OCI-LY7 (cell line): Measurements from ENCODE around the gene ZNF280D. TPM values are rescaled to one million over a fixed set of nuclear protein-coding genes. Genes with fewer than 3 reads are reported as not detected.

Source experiments
- BruUV-seq: library from RNA; stranded (reverse); fragments of 400-500 nt; replicated peaks from 2 replicates; lab custom pipeline; 2021; lab: Mats Ljungman, UMichigan
- CTCF ChIA-PET: fragments of 300-600 bp; sonication (Branson Sonifier 250); formaldehyde crosslinking; loops from one replicate; lab custom pipeline; 2022; ENCODE audit warnings: antibody characterized with exemption; ENCODE audit not compliant: unreplicated experiment; lab: Charles Lee
- POLR2A ChIA-PET: fragments of 300-600 bp; sonication (Branson Sonifier 250); formaldehyde crosslinking; loops from one replicate; lab custom pipeline; 2022; ENCODE audit warnings: antibody characterized with exemption; lab: Charles Lee
- DNase-seq: peaks from one replicate; pipeline ENCODE4 v3.0.0-alpha.2; 2015; ENCODE audit warnings: low spot score
- H2AFZ ChIP-seq: fragments of 200-600 bp; sonication (generic), shearing (Covaris generic); 2 replicates; pipeline ENCODE4 v1.6.1; 2014; ENCODE audit warnings: mild to moderate bottlenecking, antibody characterized with exemption, low read length, moderate library complexity
- H3K27ac ChIP-seq: fragments of 200-600 bp; sonication (generic); 2 replicates; pipeline ENCODE4 v1.5.1; 2014; ENCODE audit warnings: mixed run types, low read depth, mild to moderate bottlenecking, moderate library complexity, low read length, inconsistent platforms; ENCODE audit not compliant: poor library complexity, severe bottlenecking
- H3K36me3 ChIP-seq: fragments of 200-600 bp; sonication (generic); 2 replicates; pipeline ENCODE4 v1.6.1; 2014; ENCODE audit warnings: mild to moderate bottlenecking, antibody characterized with exemption, low read length, moderate library complexity, mixed read lengths; ENCODE audit not compliant: insufficient read depth
- H3K4me1 ChIP-seq: fragments of 200-600 bp; sonication (generic); 2 replicates; pipeline ENCODE4 v1.5.1; 2014; ENCODE audit warnings: mild to moderate bottlenecking, low read length; ENCODE audit not compliant: insufficient read depth, poor library complexity, severe bottlenecking
- H3K4me2 ChIP-seq: fragments of 200-600 bp; sonication (generic); 2 replicates; pipeline ENCODE4 v1.6.1; 2014; ENCODE audit warnings: mild to moderate bottlenecking, low read length
- H3K4me3 ChIP-seq: fragments of 200-600 bp; sonication (generic); 2 replicates; pipeline ENCODE4 v1.5.1; 2014; ENCODE audit warnings: mild to moderate bottlenecking, low read depth, low read length; ENCODE audit not compliant: poor library complexity, severe bottlenecking
- H3K79me2 ChIP-seq: fragments of 200-600 bp; sonication (generic); 2 replicates; pipeline ENCODE4 v1.6.1; 2016; ENCODE audit warnings: low read depth, mild to moderate bottlenecking, low read length, moderate library complexity, mixed read lengths; ENCODE audit not compliant: insufficient read depth
- H3K9me2 ChIP-seq: fragments of 200-600 bp; sonication (generic); 2 replicates; pipeline ENCODE4 v1.6.1; 2016; ENCODE audit warnings: mild to moderate bottlenecking, low read length, mixed read lengths; ENCODE audit not compliant: insufficient read depth
- H3K9me3 ChIP-seq: fragments of 200-600 bp; sonication (generic); 2 replicates; pipeline ENCODE4 v1.6.1; 2014; ENCODE audit warnings: mild to moderate bottlenecking, mixed run types, low read length, mixed read lengths
- H4K20me1 ChIP-seq: fragments of 200-600 bp; sonication (generic); 2 replicates; pipeline ENCODE4 v1.6.1; 2014; ENCODE audit warnings: mild to moderate bottlenecking, antibody characterized with exemption, low read length, moderate library complexity, mixed read lengths; ENCODE audit not compliant: insufficient read depth
- EZH2phosphoT487 ChIP-seq: fragments of 200-600 bp; sonication (generic); IDR thresholded peaks from 2 replicates; pipeline ENCODE4 v1.6.1; 2018; ENCODE audit warnings: low read depth, borderline replicate concordance, mild to moderate bottlenecking, mixed run types, antibody characterized with exemption, low read length, moderate library complexity, mixed read lengths
- intact Hi-C: fragments of 100-400 bp; cut with micrococcal nuclease; formaldehyde crosslinking; loops from one replicate; pipeline ENCODE4 v1.10.0; 2022; ENCODE audit not compliant: unreplicated experiment
- total RNA-seq, 2 experiments: library from RNA; depleted of rRNA in 1 of 2; stranded (reverse); fragments of >200 nt in 1 of 2; shearing (Covaris generic) in 1 of 2; gene quantifications; 2 replicates each; pipeline ENCODE4 v1.2.3, GENCODE V29; 2014 to 2022
- TF ChIP-seq, protein P1 (sequence below): fragments of 200-600 bp; sonication (generic); conservative IDR thresholded peaks from 2 replicates; pipeline ENCODE4 v1.5.1; 2014; ENCODE audit warnings: mild to moderate bottlenecking, antibody characterized with exemption, low read length, moderate library complexity, mixed read lengths

ZNF280D gene
- total RNA-seq, 2 experiments from 2014 or later: 10.7 to 23.4 TPM

GRCh38 chr15:56729561-56729960 is 3.7 kb downstream of the ZNF280D start:
- Histone ChIP-seq H3K27ac (no peak overlapping the region), H2AFZ (no peak overlapping the region), H4K20me1 (no peaks in the 10 kb centered on the region), H3K9me2 (no peaks in the 10 kb centered on the region), H3K9me3 (peaks cover 10% of the 10 kb centered on the region; the same call in 1 of the 2 replicates), H3K79me2 (peaks cover 47% of the 10 kb centered on the region), H3K4me1 (peaks cover 36% of the 10 kb centered on the region), H3K36me3 (peaks cover 20% of the 10 kb centered on the region), H3K4me3 (no peak overlapping the region), H3K4me2 (no peak overlapping the region)
- no TSS peak for BruUV-seq
- intact Hi-C loops: no loop called here
- TF ChIP-seq EZH2phosphoT487: no peak
- TF ChIP-seq, protein P1, sequence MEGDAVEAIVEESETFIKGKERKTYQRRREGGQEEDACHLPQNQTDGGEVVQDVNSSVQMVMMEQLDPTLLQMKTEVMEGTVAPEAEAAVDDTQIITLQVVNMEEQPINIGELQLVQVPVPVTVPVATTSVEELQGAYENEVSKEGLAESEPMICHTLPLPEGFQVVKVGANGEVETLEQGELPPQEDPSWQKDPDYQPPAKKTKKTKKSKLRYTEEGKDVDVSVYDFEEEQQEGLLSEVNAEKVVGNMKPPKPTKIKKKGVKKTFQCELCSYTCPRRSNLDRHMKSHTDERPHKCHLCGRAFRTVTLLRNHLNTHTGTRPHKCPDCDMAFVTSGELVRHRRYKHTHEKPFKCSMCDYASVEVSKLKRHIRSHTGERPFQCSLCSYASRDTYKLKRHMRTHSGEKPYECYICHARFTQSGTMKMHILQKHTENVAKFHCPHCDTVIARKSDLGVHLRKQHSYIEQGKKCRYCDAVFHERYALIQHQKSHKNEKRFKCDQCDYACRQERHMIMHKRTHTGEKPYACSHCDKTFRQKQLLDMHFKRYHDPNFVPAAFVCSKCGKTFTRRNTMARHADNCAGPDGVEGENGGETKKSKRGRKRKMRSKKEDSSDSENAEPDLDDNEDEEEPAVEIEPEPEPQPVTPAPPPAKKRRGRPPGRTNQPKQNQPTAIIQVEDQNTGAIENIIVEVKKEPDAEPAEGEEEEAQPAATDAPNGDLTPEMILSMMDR: no peak
- no peak for DNase-seq
- CTCF ChIA-PET: no interaction called here
- POLR2A ChIA-PET: interaction anchor here (1.0 to 1.1 kb wide), 2 partner anchors 17 to 30 kb away, joined by 3 read pairs; no protein-coding TSS in a partner anchor

DNA sequence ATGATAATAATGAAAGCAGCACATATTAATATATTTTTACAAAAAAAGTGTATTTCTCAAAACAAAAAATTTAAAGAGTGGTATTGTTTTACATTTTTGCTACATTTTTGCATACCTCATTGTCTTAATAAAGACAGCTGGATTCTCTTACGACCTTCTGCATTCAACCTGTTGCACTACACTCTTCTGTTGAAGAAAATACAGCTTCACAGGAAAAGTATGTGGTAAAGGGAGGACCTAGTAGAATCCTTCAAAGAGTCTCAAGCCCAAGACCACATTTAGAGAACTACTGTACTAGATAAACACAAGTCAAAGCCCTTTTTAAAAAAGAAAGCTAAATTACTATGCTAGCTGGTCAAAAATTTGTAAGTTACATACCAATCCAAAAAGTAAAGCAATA is 7.9 kb downstream of the ZNF280D start:
- intact Hi-C loops: no loop called here
- Histone ChIP-seq H3K9me3 (no peaks in the 10 kb centered on the region), H3K4me1 (peaks cover 20% of the 10 kb centered on the region), H3K79me2 (peaks cover 24% of the 10 kb centered on the region; the same call in 1 of the 2 replicates), H3K4me2 (no peak overlapping the region), H3K4me3 (no peak overlapping the region), H3K9me2 (no peaks in the 10 kb centered on the region), H4K20me1 (no peaks in the 10 kb centered on the region), H2AFZ (no peak overlapping the region), H3K27ac (no peak overlapping the region), H3K36me3 (peaks cover 20% of the 10 kb centered on the region)
- no peak for DNase-seq
- BruUV-seq: no TSS peak
- ChIA-PET POLR2A (interaction anchor here (0.7 to 1.2 kb wide), 5 partner anchors 8 to 395 kb away, joined by 3 to 4 read pairs (median 4); no protein-coding TSS in a partner anchor), CTCF (no interaction called here)
- no peak for TF ChIP-seq EZH2phosphoT487
- TF ChIP-seq, protein P1: no peak

- H3K4me1 ChIP-seq: peaks cover 25% of the 10 kb centered on the region
- no peak overlapping the region for H3K27ac ChIP-seq
- no peak overlapping the region for H3K4me3 ChIP-seq
- no peaks in the 10 kb centered on the region for H3K9me3 ChIP-seq
- no peaks in the 10 kb centered on the region for H4K20me1 ChIP-seq
- H2AFZ ChIP-seq: no peak overlapping the region
- peaks cover 19% of the 10 kb centered on the region; the same call in 1 of the 2 replicates for H3K79me2 ChIP-seq
- no peak overlapping the region for H3K4me2 ChIP-seq
- CTCF ChIA-PET: no interaction called here
- no peak for DNase-seq
- no TSS peak for BruUV-seq
- H3K36me3 ChIP-seq: peaks cover 15% of the 10 kb centered on the region
- TF ChIP-seq, protein P1: no peak
- TF ChIP-seq EZH2phosphoT487: no peak
- H3K9me2 ChIP-seq: no peaks in the 10 kb centered on the region
- POLR2A ChIA-PET: interaction anchor here (0.6 to 1.0 kb wide), 4 partner anchors 14 to 205 kb away, joined by 3 to 4 read pairs (median 3); no protein-coding TSS in a partner anchor
- intact Hi-C loops: no loop called here
Measured at GRCh38 chr15:56724232-56724631, 9.1 kb downstream of the ZNF280D start.
